HG02943 (cell line): ENCODE results near the gene NEDD9.

Source experiments
- ATAC-seq: cut with Tn5 transposase; IDR thresholded peaks from one replicate; pipeline ENCODE4 v1.9.1; 2021; ENCODE audit warnings: mild to moderate bottlenecking, low read depth, moderate library complexity; ENCODE audit not compliant: unreplicated experiment

Gene NEDD9

DNA sequence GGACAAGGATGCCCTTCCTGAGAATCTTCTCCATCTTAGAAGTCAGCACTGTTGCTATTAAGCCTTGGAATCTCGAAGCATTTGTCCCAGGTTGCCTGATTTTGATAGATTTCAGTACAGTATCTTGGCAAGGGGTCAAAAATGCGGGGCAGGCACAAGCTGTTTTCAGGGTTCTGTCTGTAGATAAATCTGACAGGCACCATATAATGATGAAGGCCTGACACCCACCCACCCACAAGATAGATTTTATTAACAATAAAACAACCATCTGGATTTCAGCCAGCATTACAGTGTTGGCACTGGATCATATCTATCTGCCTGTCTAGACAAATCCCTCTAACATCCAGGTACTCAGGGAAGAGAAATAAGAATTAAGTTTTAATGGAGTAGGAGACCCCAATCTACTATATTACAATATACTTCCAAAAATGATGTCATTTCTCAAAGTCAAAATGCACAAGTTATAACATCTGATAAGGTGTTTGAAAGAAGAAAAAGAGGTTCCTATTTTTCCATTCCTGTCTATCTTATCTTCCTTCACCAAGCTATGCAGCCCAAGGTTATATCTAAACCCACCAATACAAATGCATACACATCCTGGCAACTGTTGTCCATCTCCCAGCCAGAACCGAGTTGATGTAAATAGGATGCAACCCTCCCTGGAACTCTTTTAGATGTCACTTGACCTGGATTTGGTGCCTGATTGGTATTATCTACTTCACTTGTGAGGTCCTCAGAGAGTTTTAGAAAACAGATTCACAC is 10.7 kb downstream of the NEDD9 start:
- no peak for ATAC-seq

DNA sequence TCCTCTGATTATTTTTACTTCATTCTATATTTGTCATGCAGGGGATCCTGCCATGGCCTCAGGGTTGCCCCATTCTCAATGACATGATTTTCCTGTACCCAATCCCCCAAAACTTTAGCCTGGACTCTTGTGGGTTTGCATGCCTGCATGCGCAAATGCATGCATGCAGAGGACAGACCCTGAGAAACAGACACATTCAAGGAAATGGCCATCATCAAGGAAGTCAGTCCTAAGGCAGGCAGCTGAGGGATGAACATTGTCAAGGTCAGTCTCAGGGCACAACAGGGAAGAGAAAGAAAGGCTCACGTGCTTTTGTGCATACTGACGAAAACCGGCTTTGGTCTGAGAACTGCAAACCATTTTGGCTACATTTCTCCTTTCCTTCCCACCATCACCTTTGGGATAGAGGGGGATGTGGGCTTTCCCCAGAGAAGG is 13.1 kb downstream of the NEDD9 start:
- ATAC-seq, result no peak

- ATAC-seq, result no peak
Observed at GRCh38 chr6:11218538-11219399, 13.7 kb downstream of the NEDD9 start.

GRCh38 chr6:11218102-11218442 is 14.4 kb downstream of the NEDD9 start:
- no peak for ATAC-seq

DNA sequence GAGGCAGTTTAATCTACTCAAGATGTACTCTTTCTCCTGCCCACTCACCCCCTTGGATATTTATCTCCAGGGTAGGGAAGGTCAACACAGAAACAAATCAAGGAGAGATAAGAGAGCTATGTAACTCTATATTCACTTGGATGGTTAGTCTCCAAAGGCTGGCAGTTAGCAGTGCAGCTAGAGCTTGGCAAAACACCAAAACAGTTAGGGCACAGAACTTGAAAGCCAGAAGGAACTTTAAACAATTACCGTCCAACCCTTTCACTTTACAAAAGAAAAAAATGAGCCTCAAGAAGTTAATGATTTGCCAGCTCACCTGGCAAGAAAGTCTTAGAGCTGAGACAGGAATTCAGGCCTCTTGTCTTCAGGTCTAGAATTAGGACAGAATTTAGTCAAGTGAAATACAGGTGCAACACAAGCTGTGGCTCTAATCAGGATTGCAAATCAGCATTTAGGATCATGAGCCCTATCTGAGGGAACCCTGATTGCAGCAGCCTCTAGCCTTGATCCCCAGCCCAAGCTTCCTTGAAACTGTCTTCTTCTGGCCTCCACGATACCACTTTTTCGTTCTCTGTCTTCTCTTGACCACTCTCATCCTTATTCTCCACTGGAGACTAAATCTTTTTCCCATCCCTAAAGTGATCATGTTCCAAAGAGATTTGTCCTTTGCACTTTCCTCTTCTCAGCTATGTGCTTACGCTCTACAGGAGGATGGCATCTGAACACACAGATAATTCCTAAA is 14.9 kb downstream of the NEDD9 start:
- no peak for ATAC-seq

DNA sequence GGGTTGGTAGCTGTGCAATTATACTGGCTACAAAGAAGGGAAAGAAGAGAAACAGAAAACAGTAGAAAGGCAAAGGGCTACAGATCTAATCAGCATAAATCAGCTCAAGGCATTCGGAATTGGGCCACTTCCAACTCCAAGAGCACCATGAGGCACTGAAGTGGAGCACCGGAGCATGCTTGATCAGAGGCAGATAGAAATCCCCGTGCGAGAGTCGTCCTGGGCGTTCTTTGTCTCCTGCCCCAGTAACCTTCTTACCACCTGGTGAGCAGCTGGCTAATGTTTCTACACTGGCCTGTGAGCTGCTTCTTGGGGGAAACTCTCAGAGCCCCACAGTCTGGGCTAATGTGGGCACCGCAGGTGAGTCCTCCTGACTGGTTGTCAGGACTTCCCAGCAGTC is 16.7 kb downstream of the NEDD9 start:
- ATAC-seq, result no peak

- no peak for ATAC-seq
Observed at GRCh38 chr6:11214901-11215300, 17.6 kb downstream of the NEDD9 start.

DNA sequence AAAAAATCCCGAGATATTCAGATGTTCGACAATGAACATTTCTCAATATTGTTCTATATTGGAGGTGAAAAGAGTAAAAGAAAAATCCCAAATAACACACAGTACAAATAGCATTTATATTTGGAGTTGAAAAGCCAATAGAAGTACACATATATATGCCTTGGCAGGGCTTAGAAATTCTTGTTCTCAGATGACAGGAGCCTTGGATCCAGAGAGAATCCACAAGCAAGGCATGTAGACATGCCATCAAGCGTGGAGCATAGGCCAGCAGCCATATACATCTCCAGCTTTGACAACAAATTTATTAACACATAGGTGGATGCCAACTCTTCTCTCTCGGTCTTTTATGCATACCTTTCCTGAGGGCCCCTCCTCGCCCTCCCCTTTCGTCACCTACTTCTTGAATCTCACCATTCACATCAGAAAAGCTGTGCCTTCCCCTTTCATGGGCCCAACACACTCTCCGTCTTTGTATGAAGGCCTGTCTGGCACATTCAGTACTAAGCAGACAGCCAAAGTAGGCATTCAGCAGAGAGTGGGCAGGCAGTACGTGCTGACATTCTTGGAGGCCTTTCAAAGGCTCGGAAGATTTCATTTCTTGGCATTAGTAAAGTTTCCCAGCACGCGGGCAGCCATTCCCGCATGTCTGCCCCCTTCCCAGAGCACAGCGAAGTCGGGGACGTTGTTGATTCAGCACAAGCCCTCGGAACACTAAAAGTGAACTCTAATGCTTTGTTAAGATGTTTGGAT is 18.2 kb downstream of the NEDD9 start:
- no peak for ATAC-seq

DNA sequence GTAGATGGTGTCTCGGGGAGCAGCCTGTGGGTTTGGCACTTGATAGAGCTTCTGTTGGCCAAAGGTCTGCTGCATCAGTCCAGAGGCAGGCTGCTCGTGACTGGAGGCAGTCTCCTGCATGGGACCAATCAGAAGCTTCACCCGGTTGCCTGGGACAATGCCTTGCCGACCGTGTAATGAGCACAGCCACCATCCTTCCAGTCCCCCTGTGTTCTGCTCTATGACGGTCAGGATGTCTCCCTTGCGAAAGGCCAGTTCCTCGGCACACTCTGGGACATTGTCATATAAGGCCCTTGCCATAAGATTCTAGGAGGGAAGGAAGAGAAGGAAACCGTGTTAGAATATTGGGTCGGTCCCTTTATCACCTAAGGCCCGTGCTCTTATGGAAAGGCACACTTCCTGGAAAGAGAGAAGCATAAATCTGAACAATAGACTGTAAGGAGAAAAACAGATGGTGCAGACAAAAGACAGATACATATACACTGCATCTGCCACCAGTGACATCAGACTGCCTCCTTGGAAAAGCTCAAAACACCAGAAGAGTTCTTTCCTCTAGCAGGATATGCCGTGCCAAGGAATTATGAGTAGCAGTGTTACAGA is 18.9 kb downstream of the NEDD9 start:
- ATAC-seq, result no peak

- ATAC-seq, result no peak
Observed at GRCh38 chr6:11212664-11213063, 19.8 kb downstream of the NEDD9 start.

DNA sequence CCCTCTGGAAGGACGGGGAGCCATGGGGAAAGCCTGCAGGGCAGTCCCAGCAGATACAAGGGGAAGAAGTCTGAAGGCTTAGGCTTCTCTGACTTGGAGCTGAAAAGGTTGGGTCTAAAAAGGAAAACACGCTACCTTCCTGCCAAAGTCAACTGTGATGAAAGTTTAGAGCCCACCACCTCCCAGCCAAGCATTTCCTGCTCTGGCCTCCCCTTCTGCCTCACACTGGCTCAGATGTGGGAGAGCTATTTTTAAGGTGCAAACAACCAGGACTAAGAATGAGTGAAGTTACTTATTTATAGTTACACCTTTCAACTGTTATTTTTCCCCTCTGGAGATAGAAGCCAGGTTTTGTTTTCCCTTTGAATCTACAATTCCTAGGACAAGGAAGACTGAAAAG is 21.2 kb downstream of the NEDD9 start:
- no peak for ATAC-seq

- ATAC-seq, result no peak
Observed at GRCh38 chr6:11210386-11211138, 21.9 kb downstream of the NEDD9 start.

GRCh38 chr6:11209906-11210305 is 22.6 kb downstream of the NEDD9 start:
- no peak for ATAC-seq

DNA sequence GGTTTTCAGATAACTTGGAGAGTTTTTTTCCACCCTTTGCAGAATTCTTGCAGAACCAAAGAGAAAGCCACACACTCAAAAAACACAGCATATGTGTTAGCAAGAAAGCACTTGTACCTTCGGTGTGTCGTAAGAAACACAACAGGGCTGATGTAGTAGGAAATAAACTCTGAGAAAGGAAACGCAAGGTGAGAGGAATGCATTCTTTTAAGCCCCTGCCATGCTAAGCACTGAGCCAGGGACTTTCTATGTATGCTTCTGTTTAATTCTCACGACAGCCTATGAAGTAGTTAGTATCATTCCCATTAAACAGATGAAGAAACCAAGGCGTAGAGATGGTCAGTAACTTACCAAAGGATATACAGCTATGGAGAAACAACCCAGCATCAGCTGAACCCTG is 23.1 kb downstream of the NEDD9 start:
- ATAC-seq, result no peak

DNA sequence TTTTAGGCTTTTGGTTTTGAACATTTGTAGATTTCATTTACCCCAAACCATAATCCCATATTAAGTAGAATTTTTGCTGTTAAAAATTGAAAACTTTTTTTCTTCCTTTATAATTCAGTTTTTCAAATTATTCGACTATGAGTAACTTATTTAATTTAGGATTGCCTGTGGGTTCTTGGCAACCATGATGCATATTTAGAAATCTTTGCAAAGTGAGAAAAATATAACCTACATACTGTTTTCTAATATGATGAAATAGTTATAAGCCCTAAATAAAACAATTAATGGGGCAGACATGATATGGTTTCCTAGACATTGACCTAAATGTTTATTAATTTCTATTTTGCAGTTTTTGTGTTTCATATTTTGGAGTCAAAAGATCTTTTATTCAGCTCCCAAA is 23.6 kb downstream of the NEDD9 start:
- ATAC-seq, result no peak

DNA sequence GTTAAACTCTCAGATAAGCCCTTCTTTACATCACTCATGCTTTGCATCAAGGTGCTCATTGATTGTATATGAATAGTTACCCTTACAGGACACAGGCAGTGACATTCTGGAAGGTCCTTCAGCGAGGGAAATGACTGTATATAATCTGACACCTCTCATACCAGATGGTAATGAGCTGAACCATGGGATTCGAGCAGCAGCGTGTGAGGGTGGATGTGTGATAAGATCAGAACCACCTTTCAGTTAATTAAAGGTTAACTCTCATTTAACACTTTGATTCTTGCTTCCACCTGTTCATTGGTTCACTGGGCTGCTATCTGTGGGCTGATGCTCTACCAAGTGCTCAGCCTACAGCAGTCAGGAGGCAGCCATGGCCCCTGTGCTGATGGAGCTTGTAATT is 24.2 kb downstream of the NEDD9 start:
- ATAC-seq, result no peak

DNA sequence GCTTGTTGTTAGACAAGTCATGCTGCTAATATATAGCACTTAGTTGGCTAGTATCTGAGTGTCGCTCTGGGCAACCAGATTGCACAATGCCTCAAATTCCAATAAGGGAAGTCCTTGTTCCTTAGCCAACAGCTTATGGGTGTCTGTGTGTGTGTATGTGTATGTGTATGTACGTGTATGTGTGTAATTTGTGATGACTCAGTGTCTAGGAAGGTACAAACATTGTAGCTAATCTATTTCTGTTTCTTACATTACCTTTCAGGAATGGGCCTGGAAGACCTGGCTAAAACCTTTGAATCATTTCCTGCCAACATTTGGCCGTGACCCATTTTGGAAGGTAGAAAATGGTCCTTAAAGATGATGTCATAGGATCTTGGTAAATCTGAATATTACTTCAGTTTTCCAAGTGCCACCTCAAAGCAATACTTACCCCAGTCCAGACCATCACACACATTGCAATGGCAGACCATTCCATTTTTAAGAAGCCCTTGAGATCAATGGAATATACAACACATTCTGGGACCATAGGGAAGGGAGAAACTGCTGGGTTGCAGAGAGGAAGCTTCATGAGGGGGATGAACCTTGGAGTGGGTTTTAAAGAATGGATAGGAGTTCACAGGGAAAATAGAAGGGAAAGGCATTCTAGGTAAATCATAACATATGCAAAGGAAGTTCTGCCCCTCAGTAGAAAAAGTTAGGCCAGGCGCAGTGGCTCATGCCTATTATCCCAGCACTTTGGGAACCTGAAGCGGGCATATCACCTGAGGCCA is 25.1 kb downstream of the NEDD9 start:
- ATAC-seq, result no peak

GRCh38 chr6:11206576-11206975 is 25.9 kb downstream of the NEDD9 start:
- ATAC-seq, result no peak
